Measurements from ENCODE around the gene WDR54.
"Not testable (repeated sequence)": the region's sequence is repeated elsewhere in the genome, so short reads cannot be mapped to it uniquely, and the experiment has no call there.

The WDR54 gene

GRCh38 chr2:74462054-74462785 is 40.7 kb downstream of the WDR54 start:
- no peak overlapping the region for H3K9ac ChIP-seq (ENCODE audit: low read length)
- peaks cover 25% of the 10 kb centered on the region for H3K4me1 ChIP-seq (ENCODE audit: control insufficient read depth, insufficient read depth, low read length)
- H3K36me3 ChIP-seq (ENCODE audit: control insufficient read depth, insufficient read depth, low read length) = no peaks in the 10 kb centered on the region
- no peaks in the 10 kb centered on the region for H3K9me3 ChIP-seq (ENCODE audit: control insufficient read depth, low read length)
- no peak overlapping the region for H3K4me3 ChIP-seq (ENCODE audit: low read length)
- H3K27me3 ChIP-seq (ENCODE audit: control insufficient read depth, insufficient read depth, low read length) = no peaks in the 10 kb centered on the region

GRCh38 chr2:74462786-74463105 is 41.2 kb downstream of the WDR54 start:
- no peaks in the 10 kb centered on the region for H3K36me3 ChIP-seq (ENCODE audit: control insufficient read depth, insufficient read depth, low read length)
- H3K4me3 ChIP-seq (ENCODE audit: low read length) = no peak overlapping the region
- no peaks in the 10 kb centered on the region for H3K9me3 ChIP-seq (ENCODE audit: control insufficient read depth, low read length)
- peaks cover 24% of the 10 kb centered on the region for H3K4me1 ChIP-seq (ENCODE audit: control insufficient read depth, insufficient read depth, low read length)
- H3K9ac ChIP-seq (ENCODE audit: low read length) = peak overlapping the region; percentile 18
- H3K27me3 ChIP-seq (ENCODE audit: control insufficient read depth, insufficient read depth, low read length) = no peaks in the 10 kb centered on the region

GRCh38 chr2:74464406-74464805 is 42.9 kb downstream of the WDR54 start:
- Histone ChIP-seq H3K4me3 (ENCODE audit: low read length) (peak overlapping the region; percentile 87), H3K9ac (ENCODE audit: low read length) (peak overlapping the region; percentile 91), H3K36me3 (ENCODE audit: control insufficient read depth, insufficient read depth, low read length) (no peaks in the 10 kb centered on the region), H3K9me3 (ENCODE audit: control insufficient read depth, low read length) (no peaks in the 10 kb centered on the region), H3K27me3 (ENCODE audit: control insufficient read depth, insufficient read depth, low read length) (no peaks in the 10 kb centered on the region), H3K4me1 (ENCODE audit: control insufficient read depth, insufficient read depth, low read length) (peaks cover 16% of the 10 kb centered on the region)

GRCh38 chr2:74470742-74471141 is 49.2 kb downstream of the WDR54 start:
- not testable (repeated sequence) for H3K9ac ChIP-seq (ENCODE audit: low read length); H3K9me3 ChIP-seq (ENCODE audit: control insufficient read depth, low read length); H3K36me3 ChIP-seq (ENCODE audit: control insufficient read depth, insufficient read depth, low read length); H3K4me3 ChIP-seq (ENCODE audit: low read length); H3K27me3 ChIP-seq (ENCODE audit: control insufficient read depth, insufficient read depth, low read length)
- H3K4me1 ChIP-seq (ENCODE audit: control insufficient read depth, insufficient read depth, low read length) = peaks cover 14% of the 10 kb centered on the region

- peak overlapping the region; percentile 31 for H3K4me3 ChIP-seq (ENCODE audit: low read length)
- peaks cover 4% of the 10 kb centered on the region for H3K36me3 ChIP-seq (ENCODE audit: control insufficient read depth, insufficient read depth, low read length)
- peak overlapping the region; percentile 76 for H3K9ac ChIP-seq (ENCODE audit: low read length)
- no peaks in the 10 kb centered on the region for H3K9me3 ChIP-seq (ENCODE audit: control insufficient read depth, low read length)
- peaks cover 14% of the 10 kb centered on the region for H3K4me1 ChIP-seq (ENCODE audit: control insufficient read depth, insufficient read depth, low read length)
- H3K27me3 ChIP-seq (ENCODE audit: control insufficient read depth, insufficient read depth, low read length) = no peaks in the 10 kb centered on the region
Observed at GRCh38 chr2:74471332-74472065, 50.0 kb downstream of the WDR54 start.

- Histone ChIP-seq H3K4me3 (ENCODE audit: low read length) (peak within 1 kb of the TSS; percentile 31), H3K9me3 (ENCODE audit: control insufficient read depth, low read length) (no peaks in the 10 kb centered on the region), H3K4me1 (ENCODE audit: control insufficient read depth, insufficient read depth, low read length) (peaks cover 14% of the 10 kb centered on the region), H3K27me3 (ENCODE audit: control insufficient read depth, insufficient read depth, low read length) (no peaks in the 10 kb centered on the region), H3K9ac (ENCODE audit: low read length) (peak within 1 kb of the TSS; percentile 76), H3K36me3 (ENCODE audit: control insufficient read depth, insufficient read depth, low read length) (peaks cover 4% of the 10 kb centered on the region)
Observed at GRCh38 chr2:74472086-74472944, 50.8 kb downstream of the WDR54 start, which contains the start of gene MRPL53. Gene MRPL53 (minus strand): TSS chr2:74472680. CDS start chr2:74472660, 20 bp downstream.

GRCh38 chr2:74472945-74473258 is 51.4 kb downstream of the WDR54 start:
- H3K27me3 ChIP-seq (ENCODE audit: control insufficient read depth, insufficient read depth, low read length) = no peaks in the 10 kb centered on the region
- peaks cover 8% of the 10 kb centered on the region for H3K36me3 ChIP-seq (ENCODE audit: control insufficient read depth, insufficient read depth, low read length)
- H3K4me3 ChIP-seq (ENCODE audit: low read length) = peak overlapping the region; percentile 31
- H3K9me3 ChIP-seq (ENCODE audit: control insufficient read depth, low read length) = no peaks in the 10 kb centered on the region
- peak overlapping the region; percentile 76 for H3K9ac ChIP-seq (ENCODE audit: low read length)
- H3K4me1 ChIP-seq (ENCODE audit: control insufficient read depth, insufficient read depth, low read length) = peaks cover 14% of the 10 kb centered on the region

GRCh38 chr2:74474481-74474880 is 53.0 kb downstream of the WDR54 start:
- H3K4me1 ChIP-seq (ENCODE audit: control insufficient read depth, insufficient read depth, low read length) = peaks cover 14% of the 10 kb centered on the region
- H3K4me3 ChIP-seq (ENCODE audit: low read length) = no peak overlapping the region
- no peak overlapping the region for H3K9ac ChIP-seq (ENCODE audit: low read length)
- H3K36me3 ChIP-seq (ENCODE audit: control insufficient read depth, insufficient read depth, low read length) = peaks cover 8% of the 10 kb centered on the region
- no peaks in the 10 kb centered on the region for H3K9me3 ChIP-seq (ENCODE audit: control insufficient read depth, low read length)
- no peaks in the 10 kb centered on the region for H3K27me3 ChIP-seq (ENCODE audit: control insufficient read depth, insufficient read depth, low read length)

- peaks cover 14% of the 10 kb centered on the region for H3K4me1 ChIP-seq (ENCODE audit: control insufficient read depth, insufficient read depth, low read length)
- H3K9me3 ChIP-seq (ENCODE audit: control insufficient read depth, low read length) = no peaks in the 10 kb centered on the region
- H3K4me3 ChIP-seq (ENCODE audit: low read length) = no peak overlapping the region
- no peaks in the 10 kb centered on the region for H3K27me3 ChIP-seq (ENCODE audit: control insufficient read depth, insufficient read depth, low read length)
- H3K9ac ChIP-seq (ENCODE audit: low read length) = no peak overlapping the region
- peaks cover 8% of the 10 kb centered on the region for H3K36me3 ChIP-seq (ENCODE audit: control insufficient read depth, insufficient read depth, low read length)
Observed at GRCh38 chr2:74474899-74475298, 53.4 kb downstream of the WDR54 start.
